B cell (primary cell): Measurements from ENCODE around the gene THBD. TPM values are rescaled to one million over a fixed set of nuclear protein-coding genes. Genes with fewer than 3 reads are reported as not detected.

Experiments used
- ATAC-seq: fragments of 200-7000 bp; cut with Tn5 transposase; one replicate; pipeline ENCODE4 v1.10.0; 2021; ENCODE audit warnings: low read depth, mild to moderate bottlenecking, moderate number of reproducible peaks, moderate library complexity
- CTCF ChIA-PET: fragments of 350-600 bp; sonication (Branson Sonifier 250); formaldehyde crosslinking; loops from one replicate; lab custom pipeline; 2021; ENCODE audit warnings: antibody characterized with exemption, inconsistent platforms; lab: Charles Lee
- POLR2A ChIA-PET: fragments of 350-600 bp; sonication (Branson Sonifier 250); formaldehyde crosslinking; loops from one replicate; lab custom pipeline; 2021; ENCODE audit warnings: antibody characterized with exemption; lab: Charles Lee
- DNase-seq: peaks from one replicate; pipeline ENCODE4 v3.0.0; 2013
- H2AFZ ChIP-seq: 2 replicates; pipeline ENCODE4 v1.6.1; 2012; ENCODE audit warnings: mild to moderate bottlenecking, low read depth, low read length; ENCODE audit not compliant: insufficient read depth, poor library complexity, severe bottlenecking
- H3K27ac ChIP-seq, 2 donors: 1 replicate in 1 of 2; 2 replicates in 1 of 2; pipeline ENCODE4 v1.5.1; 2012 to 2013; ENCODE audit warnings: low read length in 2 of 2, mild to moderate bottlenecking in 2 of 2, moderate library complexity in 1 of 2
- H3K27me3 ChIP-seq, 4 experiments: fragments of 200-600 bp in 1 of 4; sonication (generic) in 1 of 4; replicated peaks in 1 of 4; 1 replicate in 2 of 4; 2 replicates in 2 of 4; pipeline versions ENCODE4 v1.6.1 to v1.7.0; 2013 to 2016; ENCODE audit warnings: low read length in 3 of 4, mild to moderate bottlenecking in 2 of 4, mixed read lengths in 1 of 4, moderate library complexity in 1 of 4; ENCODE audit not compliant: insufficient read depth in 4 of 4, control insufficient read depth in 3 of 4; ENCODE audit errors: control extremely low read depth in 1 of 4
- H3K36me3 ChIP-seq, 2 experiments: replicated peaks in 1 of 2; 1 replicate in 1 of 2; 2 replicates in 1 of 2; pipeline versions ENCODE4 v1.6.1 to v1.7.1; 2013; ENCODE audit warnings: low read length in 1 of 2; ENCODE audit not compliant: insufficient read depth in 2 of 2, control insufficient read depth in 1 of 2; ENCODE audit errors: control extremely low read depth in 1 of 2, extremely low read depth in 1 of 2
- H3K4me1 ChIP-seq, 2 donors: fragments of 200-600 bp in 1 of 2; sonication (generic) in 1 of 2; 1 replicate in 1 of 2; 2 replicates in 1 of 2; pipeline versions ENCODE4 v1.5.1 to v1.6.1; 2013 to 2017; ENCODE audit warnings: low read length in 2 of 2; ENCODE audit not compliant: control insufficient read depth in 2 of 2, insufficient read depth in 2 of 2
- H3K4me2 ChIP-seq: replicated peaks from 2 replicates; pipeline ENCODE3; 2012; ENCODE audit warnings: mild to moderate bottlenecking, low read depth, low read length; ENCODE audit not compliant: poor library complexity, severe bottlenecking
- H3K4me3 ChIP-seq, 5 experiments: fragments of 200-600 bp in 1 of 5; sonication (generic) in 1 of 5; 1 replicate in 3 of 5; 2 replicates in 2 of 5; pipeline versions ENCODE4 v1.5.1 to v1.7.0; 2011 to 2016; ENCODE audit warnings: low read length in 4 of 5, mild to moderate bottlenecking in 4 of 5, low read depth in 2 of 5, control low read depth in 1 of 5, moderate library complexity in 1 of 5; ENCODE audit not compliant: insufficient read depth in 1 of 5; ENCODE audit errors: control extremely low read depth in 1 of 5, extremely low read depth in 1 of 5
- H3K79me2 ChIP-seq: fragments of 200-600 bp; sonication (generic); one replicate; pipeline ENCODE4 v1.6.0; 2016; ENCODE audit warnings: low read length; ENCODE audit not compliant: control insufficient read depth, insufficient read depth
- H3K9ac ChIP-seq: fragments of 200-600 bp; sonication (generic); 2 replicates; pipeline ENCODE4 v1.6.1; 2017; ENCODE audit warnings: mild to moderate bottlenecking, low read length, moderate library complexity
- H3K9me3 ChIP-seq, 3 donors: one replicate each; pipeline versions ENCODE4 v1.6.1 to v1.7.1; 2013; ENCODE audit warnings: low read length in 2 of 3; ENCODE audit not compliant: control insufficient read depth in 2 of 3, insufficient read depth in 1 of 3; ENCODE audit errors: control extremely low read depth in 1 of 3
- H4K20me1 ChIP-seq: 2 replicates; pipeline ENCODE4 v1.6.0; 2012; ENCODE audit warnings: mild to moderate bottlenecking, low read length; ENCODE audit not compliant: insufficient read depth, control insufficient read depth, poor library complexity, severe bottlenecking
- H3K27ac Mint-ChIP-seq: one replicate; pipeline ENCODE4 v1.8.0; 2021; ENCODE audit warnings: mixed read lengths
- H3K27me3 Mint-ChIP-seq: one replicate; pipeline ENCODE4 v1.8.0; 2021; ENCODE audit warnings: mixed read lengths
- H3K4me1 Mint-ChIP-seq: one replicate; pipeline ENCODE4 v1.8.0; 2021; ENCODE audit warnings: mixed read lengths
- H3K4me3 Mint-ChIP-seq: one replicate; pipeline ENCODE4 v1.8.0; 2021; ENCODE audit warnings: mixed read lengths
- H3K9me3 Mint-ChIP-seq: one replicate; pipeline ENCODE4 v1.8.0; 2022; ENCODE audit warnings: mixed read lengths; ENCODE audit not compliant: insufficient read depth
- EZH2 ChIP-seq: IDR thresholded peaks from 2 replicates; pipeline ENCODE4 v1.6.1; 2012; ENCODE audit warnings: borderline replicate concordance, low read depth, mild to moderate bottlenecking, moderate library complexity, low read length; ENCODE audit not compliant: insufficient read depth, poor library complexity, severe bottlenecking
- WGBS: methylation state at CpG from one replicate; pipeline ENCODE4 v1.1.5; 2013; ENCODE audit warnings: missing lambda C conversion rate; ENCODE audit not compliant: insufficient coverage; 5-methylcytosine and 5-hydroxymethylcytosine counted together
- intact Hi-C: fragments of 100-400 bp; cut with micrococcal nuclease; formaldehyde crosslinking; loops from one replicate; pipeline ENCODE4 v1.10.0; 2022
- polyA plus RNA-seq: library from polyadenylated mRNA; depleted of rRNA; stranded (reverse); fragments of >200 nt; gene quantifications from 2 replicates; pipeline ENCODE4 v1.2.3, GENCODE V29; 2012
- total RNA-seq, 2 donors: library from RNA; stranded (reverse); fragments of 120-200 nt in 1 of 2; gene quantifications; 1 replicate in 1 of 2; 2 replicates in 1 of 2; pipeline versions ENCODE4 v1.2.3 to v1.2.4, GENCODE V29; 2013 to 2022
- TF ChIP-seq, protein P1 (sequence below): fragments of 200-600 bp; IDR thresholded peaks from one replicate; pipeline ENCODE4 v1.8.0; 2022; ENCODE audit warnings: antibody characterized with exemption, mild to moderate bottlenecking

THBD gene
- total and polyA plus RNA-seq, 2 donors (not counting 1 experiment from before 2014, with no cell fraction given), result 0.78 TPM; not detected in 1

GRCh38 chr20:23021541-23021940 is 27.9 kb downstream of the THBD start:
- Mint-ChIP-seq H3K27me3 (no peaks in the 10 kb centered on the region), H3K4me1 (no peaks in the 10 kb centered on the region), H3K9me3 (no peaks in the 10 kb centered on the region), H3K27ac (no peak overlapping the region), H3K4me3 (no peak overlapping the region)
- WGBS, result no CpG with 5 or more reads among the region's 1 CpG
- H3K4me1 ChIP-seq, result no peaks in the 10 kb centered on the region
- no peaks in the 10 kb centered on the region for H3K36me3 ChIP-seq
- no peak for DNase-seq
- no peak overlapping the region for H2AFZ ChIP-seq
- ATAC-seq, result no peak
- no peak overlapping the region for H3K9ac ChIP-seq
- intact Hi-C loops, result no loop called here
- ChIA-PET CTCF (no interaction called here), POLR2A (no interaction called here)
- H3K4me2 ChIP-seq, result no peak overlapping the region
- no peaks in the 10 kb centered on the region for H3K9me3 ChIP-seq
- no peaks in the 10 kb centered on the region for H3K27me3 ChIP-seq
- no peaks in the 10 kb centered on the region for H4K20me1 ChIP-seq
- no peak for TF ChIP-seq EZH2
- TF ChIP-seq, protein P1, sequence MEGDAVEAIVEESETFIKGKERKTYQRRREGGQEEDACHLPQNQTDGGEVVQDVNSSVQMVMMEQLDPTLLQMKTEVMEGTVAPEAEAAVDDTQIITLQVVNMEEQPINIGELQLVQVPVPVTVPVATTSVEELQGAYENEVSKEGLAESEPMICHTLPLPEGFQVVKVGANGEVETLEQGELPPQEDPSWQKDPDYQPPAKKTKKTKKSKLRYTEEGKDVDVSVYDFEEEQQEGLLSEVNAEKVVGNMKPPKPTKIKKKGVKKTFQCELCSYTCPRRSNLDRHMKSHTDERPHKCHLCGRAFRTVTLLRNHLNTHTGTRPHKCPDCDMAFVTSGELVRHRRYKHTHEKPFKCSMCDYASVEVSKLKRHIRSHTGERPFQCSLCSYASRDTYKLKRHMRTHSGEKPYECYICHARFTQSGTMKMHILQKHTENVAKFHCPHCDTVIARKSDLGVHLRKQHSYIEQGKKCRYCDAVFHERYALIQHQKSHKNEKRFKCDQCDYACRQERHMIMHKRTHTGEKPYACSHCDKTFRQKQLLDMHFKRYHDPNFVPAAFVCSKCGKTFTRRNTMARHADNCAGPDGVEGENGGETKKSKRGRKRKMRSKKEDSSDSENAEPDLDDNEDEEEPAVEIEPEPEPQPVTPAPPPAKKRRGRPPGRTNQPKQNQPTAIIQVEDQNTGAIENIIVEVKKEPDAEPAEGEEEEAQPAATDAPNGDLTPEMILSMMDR, result no peak
- no peaks in the 10 kb centered on the region for H3K79me2 ChIP-seq
- H3K27ac ChIP-seq, result no peak overlapping the region
- no peak overlapping the region for H3K4me3 ChIP-seq

- Histone ChIP-seq H4K20me1 (no peaks in the 10 kb centered on the region), H3K4me3 (no peak overlapping the region), H3K79me2 (no peaks in the 10 kb centered on the region), H3K9ac (no peak overlapping the region), H3K4me1 (no peaks in the 10 kb centered on the region), H2AFZ (no peak overlapping the region), H3K9me3 (no peaks in the 10 kb centered on the region), H3K27ac (no peak overlapping the region), H3K27me3 (no peaks in the 10 kb centered on the region), H3K36me3 (no peaks in the 10 kb centered on the region), H3K4me2 (no peak overlapping the region)
- H3K27ac Mint-ChIP-seq, result no peak overlapping the region
- DNase-seq (no peak), ATAC-seq (no peak)
- H3K27me3 Mint-ChIP-seq, result no peaks in the 10 kb centered on the region
- no peaks in the 10 kb centered on the region for H3K4me1 Mint-ChIP-seq
- intact Hi-C loops, result no loop called here
- POLR2A ChIA-PET, result no interaction called here
- WGBS, result 93% methylated on average over 7 of the region's 12 CpGs
- CTCF ChIA-PET, result no interaction called here
- H3K9me3 Mint-ChIP-seq, result no peaks in the 10 kb centered on the region
- TF ChIP-seq, protein P1, result no peak
- no peak for TF ChIP-seq EZH2
- H3K4me3 Mint-ChIP-seq, result no peak overlapping the region
Measured at GRCh38 chr20:23020230-23021018, 29.0 kb downstream of the THBD start.
